Kidney capillary endothelial cell (primary cell): ENCODE measurements around the gene SH3D19.

ENCODE experiments used
- DNase-seq: peaks from one replicate; pipeline ENCODE4 v3.0.0-alpha.2; 2018; ENCODE audit warnings: low spot score

SH3D19 gene

GRCh38 chr4:151231915-151232595 is 93.3 kb downstream of the SH3D19 start:
- DNase-seq: no peak

- DNase-seq: no peak
These were observed 97.0 kb downstream of the SH3D19 start for GRCh38 chr4:151228189-151229119.

- peak; percentile 69 for DNase-seq
These were observed 97.7 kb downstream of the SH3D19 start for GRCh38 chr4:151227731-151228130.

- no peak for DNase-seq
These were observed 98.2 kb downstream of the SH3D19 start for GRCh38 chr4:151227172-151227571.

DNA sequence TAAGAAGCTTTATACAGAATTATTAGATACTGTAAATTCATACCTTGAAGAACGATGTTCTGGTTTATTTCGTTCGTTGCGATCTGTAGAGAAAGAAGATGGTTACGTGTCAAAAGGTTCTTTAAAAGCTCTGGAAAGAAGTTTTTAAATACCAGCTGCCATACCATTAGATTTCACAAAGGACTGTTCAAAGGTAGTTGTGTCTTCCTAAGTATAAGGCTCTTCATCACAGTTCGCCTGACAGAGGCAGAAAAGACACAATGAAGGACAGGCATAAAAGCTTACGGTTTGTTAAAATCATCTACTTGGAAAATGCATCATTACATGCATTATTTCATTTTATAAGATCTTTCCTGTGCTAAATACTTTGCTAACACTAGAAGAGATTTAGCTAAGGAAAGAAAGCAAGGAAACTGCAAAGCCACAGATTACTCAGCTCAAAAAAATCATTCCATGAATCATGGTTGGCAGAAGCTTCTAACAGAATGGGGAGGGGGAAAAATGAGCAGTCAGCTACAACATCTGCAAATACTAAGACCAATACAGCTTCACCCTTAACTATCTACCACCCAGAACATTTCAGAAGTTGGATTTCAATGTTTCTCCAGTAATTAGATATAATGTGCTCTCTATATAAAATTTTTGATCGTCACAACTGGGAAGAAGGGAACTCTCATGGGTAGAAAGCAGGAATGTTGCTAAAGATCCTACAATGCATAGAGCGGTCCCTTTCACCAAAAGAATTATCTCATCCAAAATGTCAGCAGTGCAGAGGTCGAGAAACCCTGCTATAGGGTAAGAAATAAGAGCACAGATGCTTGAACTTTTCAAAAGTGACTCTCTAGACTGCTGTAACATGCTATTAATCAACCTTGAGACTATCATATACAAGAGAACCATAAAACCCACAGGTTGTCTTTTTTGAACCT is 99.1 kb downstream of the SH3D19 start:
- DNase-seq: peak; percentile 80

- DNase-seq: no peak
These were observed 101.9 kb downstream of the SH3D19 start for GRCh38 chr4:151223465-151223864.

GRCh38 chr4:151219948-151220347 is 105.5 kb downstream of the SH3D19 start:
- no peak for DNase-seq

GRCh38 chr4:151219091-151219490 is 106.3 kb downstream of the SH3D19 start:
- DNase-seq: no peak

GRCh38 chr4:151218343-151218742 is 107.1 kb downstream of the SH3D19 start:
- no peak for DNase-seq

DNA sequence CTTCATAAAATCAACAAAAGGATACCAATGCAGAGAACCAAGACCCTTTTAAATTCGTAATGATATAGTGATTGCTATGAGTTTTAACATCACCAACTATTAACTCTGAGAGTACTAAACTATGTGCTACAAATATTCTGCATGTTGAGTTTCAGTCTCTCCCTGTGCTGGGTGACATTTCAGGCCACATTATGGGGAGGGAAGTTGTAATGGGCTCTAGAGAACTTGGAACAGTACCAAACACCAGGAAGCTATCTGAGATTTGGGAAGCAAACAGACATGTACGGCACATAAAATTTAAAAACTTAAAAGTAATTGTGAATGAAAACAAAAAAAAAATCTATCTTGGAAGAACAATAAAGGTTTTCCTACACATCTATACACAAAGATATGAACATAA is 108.1 kb downstream of the SH3D19 start:
- no peak for DNase-seq

GRCh38 chr4:151215295-151215694 is 110.1 kb downstream of the SH3D19 start:
- DNase-seq: no peak

- no peak for DNase-seq
These were observed 117.5 kb downstream of the SH3D19 start for GRCh38 chr4:151207868-151208267.

DNA sequence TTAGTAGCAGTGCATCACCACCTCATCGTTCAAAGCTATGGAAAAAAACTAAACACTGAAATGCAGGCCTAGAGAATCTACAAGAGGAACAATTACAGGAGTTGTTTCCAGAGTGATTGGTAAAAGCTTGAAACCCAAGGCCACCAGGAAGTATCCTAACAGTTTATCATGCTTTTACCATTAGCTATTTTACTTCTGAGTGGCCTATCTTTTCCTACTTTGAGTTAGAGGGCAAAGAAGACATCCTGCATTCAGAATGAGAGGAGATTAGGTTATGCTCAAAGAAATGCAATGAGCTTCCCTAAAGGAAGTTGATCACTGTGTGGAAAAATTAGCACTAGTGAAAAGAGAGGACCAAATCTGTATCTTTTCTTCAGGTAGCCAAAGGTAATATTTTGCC is 118.2 kb downstream of the SH3D19 start:
- DNase-seq: no peak

DNA sequence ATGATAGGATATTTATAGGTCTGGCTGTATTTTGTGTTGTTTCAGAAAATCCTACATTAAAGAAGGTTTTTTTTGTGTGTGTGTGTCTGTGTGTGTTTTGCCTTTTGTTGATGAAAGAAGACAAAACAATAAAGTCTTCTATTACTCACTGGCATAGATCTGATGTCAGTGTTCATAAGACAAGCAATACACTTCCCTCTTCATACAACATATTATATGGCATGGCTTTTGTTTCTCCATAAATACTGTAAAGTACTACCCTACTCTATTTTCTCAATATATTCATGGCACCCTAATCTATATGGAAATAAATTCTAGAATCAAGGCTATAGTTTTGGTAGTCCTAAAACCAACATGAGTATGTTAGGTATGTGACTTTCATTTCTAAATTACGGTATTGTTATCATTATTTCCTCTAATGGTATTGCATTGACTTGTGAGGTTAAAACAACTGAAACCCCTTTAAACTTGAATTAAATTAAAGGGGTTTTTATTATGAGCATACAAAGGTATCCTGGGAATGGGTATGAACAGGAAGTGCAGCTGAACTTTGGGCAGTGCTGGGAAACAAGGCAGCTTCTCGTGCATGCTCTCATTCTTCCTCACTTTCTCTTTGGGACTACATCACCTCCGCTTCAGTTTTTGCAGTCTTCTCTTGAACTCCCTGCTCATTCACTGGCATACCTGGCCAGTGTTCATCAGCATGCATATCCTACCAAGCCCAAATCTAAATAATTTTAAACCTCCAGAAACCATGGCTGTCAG is 119.0 kb downstream of the SH3D19 start:
- DNase-seq: no peak

- DNase-seq: no peak
These were observed 119.7 kb downstream of the SH3D19 start for GRCh38 chr4:151205722-151206121.

DNA sequence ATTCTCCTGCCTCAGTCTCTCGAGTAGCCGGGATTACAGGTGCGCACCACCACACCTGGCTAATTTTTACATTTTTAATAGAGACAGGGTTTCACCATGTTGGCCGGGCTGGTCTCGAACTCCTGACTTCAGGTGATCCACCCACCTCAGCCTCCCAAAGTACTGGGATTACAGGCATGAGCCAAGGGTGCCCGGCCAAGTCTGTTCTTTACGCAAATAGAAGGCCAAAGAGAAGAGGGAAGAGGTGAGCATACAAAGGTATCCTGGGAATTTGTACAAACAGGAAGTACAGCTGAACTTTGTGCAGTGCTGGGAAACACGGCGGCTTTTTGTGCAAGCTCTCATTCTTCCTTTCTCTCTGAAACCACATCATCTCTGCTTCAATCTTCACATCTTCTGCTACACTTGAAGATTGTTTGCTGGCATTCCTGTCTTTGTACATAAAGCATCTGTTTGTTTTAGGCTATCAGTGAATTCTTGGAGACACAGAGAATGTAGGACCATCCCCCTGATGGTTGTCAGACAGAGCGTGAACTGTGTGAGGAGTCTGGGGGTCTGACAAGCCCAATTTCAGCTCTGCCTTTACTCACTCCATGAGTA is 120.4 kb downstream of the SH3D19 start:
- no peak for DNase-seq

DNA sequence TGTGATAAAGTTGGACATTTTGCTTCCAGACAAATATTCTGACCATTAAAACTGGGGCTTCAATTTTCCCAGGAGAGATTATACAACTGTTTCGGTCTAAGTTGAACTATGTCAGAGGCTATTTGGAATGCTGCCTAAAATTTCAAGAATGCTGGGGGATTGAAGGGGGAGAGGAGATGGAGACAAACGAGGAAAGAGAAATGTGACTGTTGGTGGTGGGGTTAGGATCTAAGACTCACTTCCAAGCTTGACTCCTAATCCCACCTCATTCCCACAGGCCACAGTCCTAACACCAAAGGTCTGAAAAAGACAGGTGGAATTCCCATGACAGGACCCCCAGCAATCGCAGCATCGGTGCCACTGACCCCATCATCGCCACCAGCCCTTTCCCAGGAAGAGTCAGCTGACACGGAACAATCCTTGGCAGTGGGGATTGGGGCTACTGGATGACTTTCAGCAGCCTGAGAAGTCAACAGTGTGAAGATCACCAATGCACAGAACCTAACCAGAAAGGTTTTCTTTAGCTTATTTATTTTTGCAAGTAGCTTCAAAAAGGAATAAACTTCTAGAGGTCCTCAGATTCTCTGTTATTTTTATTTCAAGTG is 122.5 kb downstream of the SH3D19 start:
- no peak for DNase-seq

- DNase-seq: no peak
These were observed 123.0 kb downstream of the SH3D19 start for GRCh38 chr4:151202381-151202780.

DNA sequence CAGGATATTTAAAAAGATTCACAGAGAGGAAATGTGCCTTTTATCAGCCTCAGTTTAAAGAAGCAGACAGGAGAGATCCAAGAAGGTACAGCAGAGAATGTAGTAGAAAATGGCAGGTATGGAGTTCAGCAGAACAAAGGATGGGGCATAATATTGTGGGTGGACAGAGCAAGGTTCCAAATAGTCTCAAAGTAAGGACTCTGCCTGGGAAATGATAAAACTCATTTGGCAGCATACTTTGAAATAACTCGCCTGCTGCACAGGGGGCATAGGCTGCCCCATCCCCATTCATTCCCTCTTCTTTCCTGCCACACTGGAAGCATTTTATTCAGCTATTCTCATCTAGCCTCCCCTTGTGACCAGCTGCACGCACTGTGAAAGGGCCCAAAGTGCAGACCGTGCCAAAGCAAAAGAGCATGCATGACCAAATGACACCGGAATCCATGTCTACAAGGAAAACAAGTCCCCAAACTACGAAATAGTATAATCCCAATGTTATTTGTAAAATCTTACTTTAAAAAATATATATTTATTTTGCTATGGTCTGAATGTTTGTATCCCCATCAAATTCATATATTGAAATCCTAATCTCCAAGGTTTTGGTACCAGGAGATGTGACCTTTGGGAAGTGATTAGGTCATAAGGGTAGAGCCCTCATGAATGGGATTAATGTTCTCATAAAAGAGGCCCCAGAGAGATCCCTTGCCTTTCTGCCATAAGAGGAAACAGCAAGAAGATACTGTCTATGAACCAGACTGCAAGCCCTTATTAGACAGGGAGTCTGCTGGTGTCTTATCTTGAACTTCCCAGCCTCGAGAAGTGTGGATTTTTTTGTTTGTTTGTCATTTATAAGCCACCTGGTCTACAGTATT is 125.8 kb downstream of the SH3D19 start:
- DNase-seq: no peak

DNA sequence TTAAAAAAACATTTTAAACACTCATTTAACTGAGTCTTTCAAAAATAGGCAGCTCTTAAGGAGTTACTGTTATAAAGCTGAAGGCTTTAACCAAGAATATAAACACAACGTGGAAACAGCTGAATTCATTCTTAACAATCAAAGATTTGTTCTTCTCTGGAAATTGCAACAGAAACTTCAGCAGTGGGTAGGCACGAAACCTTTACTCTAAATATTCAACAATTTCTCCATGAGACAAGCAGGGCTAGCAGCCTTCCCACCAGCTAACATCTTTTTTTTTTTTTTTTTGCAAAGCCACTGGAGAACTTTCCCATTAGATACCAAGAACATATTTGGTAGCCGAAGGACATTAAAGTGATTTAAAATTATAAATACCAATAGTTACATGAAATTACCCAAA is 126.7 kb downstream of the SH3D19 start:
- no peak for DNase-seq
